GM19467 (cell line): ENCODE measurements around the gene FCHSD2.
"Not testable (repeated sequence)": the region's sequence is repeated elsewhere in the genome, so short reads cannot be mapped to it uniquely, and the experiment has no call there.

ENCODE experiments used
- ATAC-seq: cut with Tn5 transposase; IDR thresholded peaks from one replicate; pipeline ENCODE4 v1.9.1; 2021; ENCODE audit warnings: mild to moderate bottlenecking, moderate library complexity; ENCODE audit not compliant: unreplicated experiment

The FCHSD2 gene

GRCh38 chr11:73017024-73017751, 124.9 kb downstream of the FCHSD2 start:
- no peak for ATAC-seq

DNA sequence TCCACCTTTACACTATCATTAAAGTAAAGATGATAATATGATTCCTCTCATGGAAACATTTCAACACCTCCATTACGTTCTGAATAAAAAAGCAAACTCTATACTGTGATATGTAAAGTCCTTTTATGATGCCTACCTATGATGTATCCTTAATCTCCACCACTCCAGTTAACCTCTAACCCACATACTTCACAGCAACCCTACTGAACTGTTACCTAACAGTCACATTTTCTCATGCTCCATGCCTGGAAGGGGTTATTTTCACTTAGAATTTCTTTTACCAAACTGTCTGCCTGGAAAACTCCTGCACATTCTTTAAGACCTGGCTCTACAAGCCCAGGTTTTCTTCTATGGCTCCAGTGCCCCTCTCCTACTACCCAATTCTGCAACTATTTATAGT, 129.1 kb downstream of the FCHSD2 start:
- no peak for ATAC-seq

- no peak for ATAC-seq
Observed at GRCh38 chr11:73012121-73012863, 129.8 kb downstream of the FCHSD2 start.

DNA sequence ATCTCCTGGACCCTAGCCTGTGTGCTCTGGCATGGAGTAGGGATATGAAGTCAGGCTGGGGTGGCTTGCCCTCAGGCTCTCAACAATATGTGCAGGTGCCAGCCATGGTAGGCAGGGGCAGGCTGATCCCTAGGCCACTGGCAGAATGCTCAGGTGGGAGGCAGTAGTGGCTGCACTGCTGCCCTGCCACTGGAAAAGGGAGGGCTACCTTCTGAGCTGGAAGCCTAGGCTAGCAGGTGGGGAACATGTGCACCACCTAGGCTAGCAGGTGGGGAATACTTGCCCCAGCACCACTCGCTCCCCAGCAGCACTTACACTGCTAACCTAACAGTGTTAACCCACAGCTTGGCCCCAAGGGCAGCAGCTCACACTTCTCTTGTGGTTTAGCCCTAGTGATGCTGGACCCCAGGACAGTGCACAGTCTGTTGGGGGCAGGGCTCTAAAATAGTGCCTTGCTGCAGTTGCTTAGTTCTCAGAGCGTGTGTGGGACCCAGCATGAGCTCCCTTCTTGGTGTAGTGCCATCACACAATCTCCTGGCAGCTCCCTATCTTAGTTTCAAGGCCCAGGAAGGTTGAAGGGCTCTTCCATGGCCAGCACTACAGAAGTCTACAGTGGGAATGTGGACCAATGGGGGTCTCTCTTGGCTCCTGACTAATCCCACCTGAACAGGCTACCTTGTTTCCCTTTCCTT, 130.8 kb downstream of the FCHSD2 start:
- no peak for ATAC-seq

DNA sequence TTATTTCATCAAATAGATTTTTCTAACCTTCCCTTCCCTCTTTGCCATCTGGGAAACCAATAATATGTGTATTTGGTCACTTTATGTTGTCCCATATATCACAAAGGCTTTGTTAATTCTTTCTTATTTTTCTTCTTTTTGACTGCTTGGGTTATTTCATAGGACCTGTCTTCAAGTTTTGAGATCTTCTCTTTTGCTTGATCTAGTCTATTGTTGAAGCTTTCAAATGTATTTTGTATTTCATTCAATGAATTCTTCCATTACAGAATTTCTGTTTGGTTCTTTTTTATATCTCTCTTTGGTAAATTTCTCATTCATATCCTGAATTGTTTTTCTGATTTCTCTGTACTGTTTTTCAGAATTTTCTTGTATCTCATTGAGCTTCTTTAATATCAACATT, 132.1 kb downstream of the FCHSD2 start:
- no peak for ATAC-seq

- ATAC-seq, result no peak
Observed at GRCh38 chr11:73004088-73004487, 138.0 kb downstream of the FCHSD2 start.

DNA sequence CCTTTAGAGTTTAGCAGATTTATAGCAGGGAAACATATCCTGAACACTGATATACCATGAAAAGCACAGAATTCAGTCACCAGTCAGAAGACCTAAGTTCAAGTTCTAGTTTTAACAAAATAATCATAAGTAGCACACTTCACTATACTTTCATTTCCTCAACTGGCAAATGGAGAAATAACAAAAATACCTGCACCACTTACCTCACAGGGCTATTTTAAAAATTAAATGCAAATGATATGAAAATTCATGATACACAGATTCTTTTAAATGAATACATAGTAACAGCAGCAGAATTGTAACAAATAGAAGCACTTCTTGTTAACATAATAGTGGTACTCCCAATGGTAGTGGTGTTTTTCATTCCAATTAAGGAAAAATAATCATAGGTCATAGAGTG, 139.0 kb downstream of the FCHSD2 start:
- ATAC-seq, result peak; percentile 49

GRCh38 chr11:73002214-73002613, 139.9 kb downstream of the FCHSD2 start:
- ATAC-seq, result no peak

- ATAC-seq, result no peak
Observed at GRCh38 chr11:73001615-73002014, 140.5 kb downstream of the FCHSD2 start.

- no peak for ATAC-seq
Observed at GRCh38 chr11:72998676-72999075, 143.4 kb downstream of the FCHSD2 start.

DNA sequence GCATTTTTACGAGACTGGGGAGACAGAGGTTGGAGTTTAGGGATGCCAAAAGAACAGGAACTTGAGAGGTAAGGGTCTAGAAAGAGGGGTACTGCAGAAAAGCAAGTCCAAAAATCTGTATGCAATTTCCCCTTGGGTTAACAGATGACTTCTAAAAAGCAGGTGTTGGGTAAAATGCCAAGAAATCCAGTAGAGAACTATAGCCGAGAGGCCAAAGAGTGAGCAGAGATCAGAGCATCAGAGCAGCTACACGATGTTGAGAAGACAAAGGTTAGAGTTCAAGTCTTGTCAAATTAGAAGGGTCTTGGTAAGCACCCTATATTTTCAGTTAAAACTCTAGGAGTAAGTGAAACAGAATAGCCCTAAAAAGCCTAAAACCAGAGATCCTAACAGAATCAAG, 145.2 kb downstream of the FCHSD2 start:
- no peak for ATAC-seq

DNA sequence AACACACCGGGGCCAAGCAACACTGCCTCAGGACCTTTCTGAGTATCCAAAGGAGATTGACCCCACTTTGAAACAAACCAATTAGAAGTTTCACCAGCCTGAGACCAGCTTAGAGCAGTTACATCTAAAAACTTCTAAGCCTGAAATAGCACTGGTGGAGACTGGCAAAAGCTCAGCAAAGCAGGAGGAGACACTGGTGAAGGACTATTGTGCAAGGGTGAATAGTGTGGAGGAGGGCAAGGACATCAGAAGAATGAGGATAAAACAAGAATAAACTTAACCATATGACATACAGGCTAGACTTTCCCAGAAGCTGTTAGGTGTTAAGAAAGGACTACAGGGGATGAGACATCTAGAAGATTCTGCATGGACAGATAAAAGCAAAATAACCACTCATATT, 152.4 kb downstream of the FCHSD2 start:
- no peak for ATAC-seq

DNA sequence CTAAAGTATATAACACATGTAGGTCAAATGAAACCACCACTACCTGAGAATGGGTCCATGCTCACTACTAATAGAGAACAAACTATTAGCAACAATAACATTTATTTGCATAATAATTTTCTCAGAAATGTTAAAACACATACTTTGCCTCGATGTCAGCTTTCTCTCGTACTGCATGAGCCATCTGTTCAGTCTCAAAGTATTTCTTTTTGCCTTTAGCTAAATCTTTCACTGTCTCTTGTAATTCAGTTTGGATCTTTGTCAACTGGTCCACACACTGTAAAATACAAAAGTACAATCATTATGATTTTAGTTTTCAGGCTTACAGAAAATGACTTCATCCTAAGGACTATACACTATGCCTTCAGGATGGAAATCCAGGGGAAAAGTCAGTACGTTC, 153.3 kb downstream of the FCHSD2 start:
- ATAC-seq, result no peak

DNA sequence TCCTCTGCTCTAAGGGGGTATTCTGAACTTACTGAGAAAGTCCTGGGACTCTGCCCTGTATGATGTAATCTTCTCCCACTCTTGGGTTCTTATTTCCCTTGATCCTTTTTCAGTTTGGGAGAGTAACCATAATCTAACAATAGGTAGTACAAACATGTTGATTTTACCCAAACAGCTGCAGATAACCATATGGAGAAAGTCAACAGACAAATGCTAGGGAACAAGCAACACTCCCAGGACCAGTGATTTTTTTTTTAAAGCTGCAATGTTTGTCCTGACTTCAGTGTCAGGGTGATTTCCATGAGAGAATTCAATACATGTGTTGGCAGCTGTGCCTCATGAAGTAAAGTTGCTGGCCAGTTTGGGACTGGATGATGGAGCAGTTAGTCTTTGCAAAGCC, 156.5 kb downstream of the FCHSD2 start:
- ATAC-seq, result no peak

GRCh38 chr11:72984453-72985077, 157.6 kb downstream of the FCHSD2 start:
- no peak for ATAC-seq

DNA sequence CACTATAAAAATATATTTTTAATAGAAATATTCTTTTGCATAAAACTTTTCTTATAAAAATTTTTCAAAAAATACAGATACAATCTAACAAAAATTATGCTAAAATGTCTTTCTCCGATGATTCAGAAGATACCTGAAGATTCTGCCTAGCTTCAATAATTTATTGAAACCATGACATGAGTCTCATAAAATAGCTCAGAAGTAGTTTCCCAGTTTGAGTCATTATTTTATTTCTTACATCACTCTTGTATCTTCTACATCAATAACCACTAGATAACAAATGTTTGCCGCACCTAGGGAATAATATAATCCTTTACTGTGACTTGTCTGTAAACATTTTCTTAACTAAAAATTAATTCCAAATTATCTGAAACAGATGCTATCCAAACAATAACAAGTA, 158.6 kb downstream of the FCHSD2 start:
- no peak for ATAC-seq

GRCh38 chr11:72981971-72982685, 160.0 kb downstream of the FCHSD2 start:
- no peak for ATAC-seq

GRCh38 chr11:72981080-72981479, 161.0 kb downstream of the FCHSD2 start:
- ATAC-seq, result no peak

DNA sequence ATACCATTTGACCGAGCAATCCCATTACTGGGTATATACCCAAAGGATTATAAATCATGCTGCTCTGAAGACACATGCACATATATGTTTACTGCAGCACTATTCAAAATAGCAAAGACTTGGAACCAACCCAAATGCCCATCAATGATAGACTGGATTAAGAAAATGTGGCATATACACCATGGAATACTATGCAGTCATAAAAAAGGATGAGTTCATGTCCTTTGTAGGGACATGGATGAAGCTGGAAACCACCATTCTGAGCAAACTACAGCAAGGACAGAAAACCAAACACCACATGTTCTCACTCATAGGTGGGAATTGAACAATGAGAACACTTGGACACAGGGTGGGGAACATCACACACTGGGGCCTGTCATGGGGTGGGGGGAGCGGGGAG, 164.3 kb downstream of the FCHSD2 start:
- not testable (repeated sequence) for ATAC-seq

- not testable (repeated sequence) for ATAC-seq
Observed at GRCh38 chr11:72976522-72976892, 165.6 kb downstream of the FCHSD2 start.
